Measurements from ENCODE around the gene MRPL12. TPM values are rescaled to one million over a fixed set of nuclear protein-coding genes. Genes with fewer than 3 reads are reported as not detected.
"Not testable (repeated sequence)": the region's sequence is repeated elsewhere in the genome, so short reads cannot be mapped to it uniquely, and the experiment has no call there.

Gene MRPL12
- total RNA-seq, 1 donor from 2014 or later: 106 TPM

GRCh38 chr17:81737947-81738800, 35.0 kb downstream of the MRPL12 start:
- no peak for TF ChIP-seq CTCF (conservative IDR thresholded peaks at IDR 0.05)
- Mint-ChIP-seq H3K4me1 (no peaks in the 10 kb centered on the region), H3K27me3 (ENCODE audit: low read depth) (peaks cover 10% of the 10 kb centered on the region), H3K36me3 (ENCODE audit: low read depth) (no peaks in the 10 kb centered on the region), H3K9me3 (no peaks in the 10 kb centered on the region), H3K27ac (ENCODE audit: unreplicated experiment) (no peak overlapping the region), H3K4me3 (no peak overlapping the region)
- DNase-seq (ENCODE audit: low read depth, low spot score): no peak

GRCh38 chr17:81738801-81739393, 35.7 kb downstream of the MRPL12 start:
- no peaks in the 10 kb centered on the region for H3K36me3 Mint-ChIP-seq (ENCODE audit: low read depth)
- no peak for TF ChIP-seq CTCF (conservative IDR thresholded peaks at IDR 0.05)
- no peak for DNase-seq (ENCODE audit: low read depth, low spot score)
- peaks cover 4% of the 10 kb centered on the region for H3K27me3 Mint-ChIP-seq (ENCODE audit: low read depth)
- H3K4me1 Mint-ChIP-seq: no peaks in the 10 kb centered on the region
- no peaks in the 10 kb centered on the region for H3K9me3 Mint-ChIP-seq
- no peak overlapping the region for H3K4me3 Mint-ChIP-seq
- H3K27ac Mint-ChIP-seq (ENCODE audit: unreplicated experiment): no peak overlapping the region

GRCh38 chr17:81739593-81739992, 36.4 kb downstream of the MRPL12 start:
- H3K27me3 Mint-ChIP-seq (ENCODE audit: low read depth); H3K36me3 Mint-ChIP-seq (ENCODE audit: low read depth); H3K4me1 Mint-ChIP-seq; DNase-seq (ENCODE audit: low read depth, low spot score); H3K9me3 Mint-ChIP-seq; H3K4me3 Mint-ChIP-seq; H3K27ac Mint-ChIP-seq (ENCODE audit: unreplicated experiment): not testable (repeated sequence)

- Mint-ChIP-seq H3K36me3 (ENCODE audit: low read depth) (no peaks in the 10 kb centered on the region), H3K27ac (ENCODE audit: unreplicated experiment) (no peak overlapping the region), H3K27me3 (ENCODE audit: low read depth) (peaks cover 4% of the 10 kb centered on the region), H3K4me1 (no peaks in the 10 kb centered on the region), H3K4me3 (no peak overlapping the region), H3K9me3 (no peaks in the 10 kb centered on the region)
- no peak for DNase-seq (ENCODE audit: low read depth, low spot score)
- no peak for TF ChIP-seq CTCF (conservative IDR thresholded peaks at IDR 0.05)
Measured at GRCh38 chr17:81740395-81740961, 37.3 kb downstream of the MRPL12 start.

- H3K4me3 Mint-ChIP-seq: no peak overlapping the region
- no peaks in the 10 kb centered on the region for H3K36me3 Mint-ChIP-seq (ENCODE audit: low read depth)
- no peak for TF ChIP-seq CTCF (conservative IDR thresholded peaks at IDR 0.05)
- H3K27me3 Mint-ChIP-seq (ENCODE audit: low read depth): no peaks in the 10 kb centered on the region
- no peaks in the 10 kb centered on the region for H3K9me3 Mint-ChIP-seq
- DNase-seq (ENCODE audit: low read depth, low spot score): no peak
- no peak overlapping the region for H3K27ac Mint-ChIP-seq (ENCODE audit: unreplicated experiment)
- no peaks in the 10 kb centered on the region for H3K4me1 Mint-ChIP-seq
Measured at GRCh38 chr17:81741049-81741593, 38.0 kb downstream of the MRPL12 start.
